Measurements from ENCODE around the gene PLPP6. TPM values are rescaled to one million over a fixed set of nuclear protein-coding genes. Genes with fewer than 3 reads are reported as not detected.

The PLPP6 gene
- polyA plus RNA-seq, 6 donors from 2014 or later, result 1.7 to 4.1 (median 3.2) TPM

DNA sequence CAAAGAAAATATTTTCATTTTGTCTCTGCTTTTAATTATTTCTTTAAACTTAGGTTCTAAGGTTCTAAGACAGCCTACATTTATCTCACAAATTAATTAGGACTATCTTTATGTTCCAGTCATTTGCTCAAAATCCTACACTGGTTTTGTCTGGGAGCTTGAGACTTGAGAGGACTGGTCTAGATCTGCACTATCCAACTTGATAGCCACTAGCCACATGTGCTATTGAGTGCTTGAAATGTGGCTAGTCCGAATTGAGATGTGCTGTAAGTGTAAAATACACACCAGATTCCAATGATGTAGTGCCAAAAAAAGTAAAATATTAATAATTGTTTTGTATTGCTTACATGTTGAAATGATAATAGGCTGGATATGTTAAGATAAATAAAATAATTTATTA is 24.5 kb downstream of the PLPP6 start:
- Mint-ChIP-seq H3K4me3 (no peak overlapping the region), H3K27ac (no peak overlapping the region), H3K4me1 (peaks cover 5 to 23% (median 7%) of the 10 kb centered on the region in 3 donors), H3K36me3 (peaks cover 17 to 18% of the 10 kb centered on the region in 2 donors), H3K9me3 (no peaks in the 10 kb centered on the region), H3K27me3 (no peaks in the 10 kb centered on the region)
- no peak for ATAC-seq (ENCODE audit: low read depth in 2 of 2)
- DNase-seq, result no peak

DNA sequence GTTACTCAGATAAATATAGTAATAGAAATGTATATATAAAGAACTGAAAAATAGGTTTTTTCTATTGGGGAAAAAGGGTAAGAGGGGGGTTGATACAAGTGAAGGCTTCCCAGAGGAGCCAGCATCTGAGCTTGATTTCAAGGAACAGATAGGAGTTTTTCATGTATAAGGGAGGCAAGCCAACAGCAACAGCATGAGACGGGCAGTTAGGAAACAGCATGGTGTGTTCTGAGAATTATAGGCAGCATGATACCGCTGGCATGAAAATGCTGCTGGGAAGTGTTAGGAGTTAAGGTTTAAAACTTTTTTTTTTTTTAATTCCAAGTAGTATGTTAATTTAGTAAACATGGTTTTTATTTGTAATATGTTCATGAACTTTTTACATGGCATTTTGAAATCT is 26.9 kb downstream of the PLPP6 start:
- no peak for ATAC-seq (ENCODE audit: low read depth in 2 of 2)
- H3K4me1 Mint-ChIP-seq, result peaks cover 7 to 19% (median 9%) of the 10 kb centered on the region in 3 donors
- H3K27me3 Mint-ChIP-seq, result no peaks in the 10 kb centered on the region
- no peaks in the 10 kb centered on the region for H3K9me3 Mint-ChIP-seq
- peak overlapping the region in 3 of 6 donors; percentile 42 to 90 (median 72) for H3K27ac Mint-ChIP-seq
- no peak for DNase-seq
- H3K4me3 Mint-ChIP-seq, result peak overlapping the region in 1 of 8 donors; percentile 22
- H3K36me3 Mint-ChIP-seq, result peaks cover 22 to 25% of the 10 kb centered on the region in 2 donors

DNA sequence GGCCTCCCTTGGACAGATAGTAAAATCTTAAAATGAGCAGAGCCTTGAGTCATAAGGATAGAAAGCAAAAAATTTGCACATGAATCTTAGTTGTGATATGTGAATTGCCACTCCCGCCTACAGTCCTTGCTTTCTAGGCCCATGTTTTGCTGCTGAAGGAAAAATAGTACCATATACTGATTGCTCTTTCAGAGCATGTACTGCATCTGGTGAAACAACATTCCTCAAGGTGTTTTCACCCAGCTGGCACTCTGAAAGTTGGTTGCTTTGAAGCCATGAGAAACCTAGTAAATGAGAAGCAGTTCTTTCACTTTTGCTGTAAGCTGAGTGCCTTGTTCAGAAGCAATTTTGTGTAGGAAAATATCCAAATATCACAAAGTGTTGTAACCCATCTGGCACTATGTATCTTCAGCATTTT is 27.6 kb downstream of the PLPP6 start:
- H3K27ac Mint-ChIP-seq, result peak overlapping the region in 1 of 6 donors; percentile 50
- H3K27me3 Mint-ChIP-seq, result no peaks in the 10 kb centered on the region
- no peak overlapping the region for H3K4me3 Mint-ChIP-seq
- ATAC-seq (ENCODE audit: low read depth in 2 of 2) (no peak), DNase-seq (no peak)
- peaks cover 7 to 18% (median 9%) of the 10 kb centered on the region in 3 donors for H3K4me1 Mint-ChIP-seq
- H3K9me3 Mint-ChIP-seq, result no peaks in the 10 kb centered on the region
- H3K36me3 Mint-ChIP-seq, result peaks cover 22 to 23% of the 10 kb centered on the region in 2 donors

DNA sequence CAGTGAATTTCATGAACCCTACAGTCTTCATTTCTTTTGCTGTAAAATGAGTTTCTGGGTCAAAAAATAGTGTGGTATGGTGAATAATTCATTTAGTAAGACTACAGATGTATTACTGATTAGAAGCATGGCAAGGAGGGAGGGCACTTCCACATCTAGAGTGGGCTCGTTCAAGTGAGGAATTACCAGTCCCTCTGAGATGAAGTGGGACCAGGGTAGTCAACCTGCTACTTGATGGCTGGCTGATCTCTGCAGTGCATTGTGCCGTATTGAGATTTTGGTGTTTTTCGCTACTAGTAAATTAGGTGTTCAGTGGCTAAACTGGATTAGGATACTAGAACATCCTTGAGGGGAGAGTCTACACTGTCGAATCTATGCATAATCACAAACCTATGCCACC is 28.1 kb downstream of the PLPP6 start:
- Mint-ChIP-seq H3K4me3 (no peak overlapping the region), H3K36me3 (peaks cover 18 to 22% of the 10 kb centered on the region in 2 donors), H3K27me3 (no peaks in the 10 kb centered on the region), H3K27ac (peak overlapping the region in 1 of 6 donors; percentile 50), H3K4me1 (peaks cover 7 to 15% (median 11%) of the 10 kb centered on the region in 3 donors), H3K9me3 (no peaks in the 10 kb centered on the region)
- DNase-seq (no peak), ATAC-seq (ENCODE audit: low read depth in 2 of 2) (no peak)

DNA sequence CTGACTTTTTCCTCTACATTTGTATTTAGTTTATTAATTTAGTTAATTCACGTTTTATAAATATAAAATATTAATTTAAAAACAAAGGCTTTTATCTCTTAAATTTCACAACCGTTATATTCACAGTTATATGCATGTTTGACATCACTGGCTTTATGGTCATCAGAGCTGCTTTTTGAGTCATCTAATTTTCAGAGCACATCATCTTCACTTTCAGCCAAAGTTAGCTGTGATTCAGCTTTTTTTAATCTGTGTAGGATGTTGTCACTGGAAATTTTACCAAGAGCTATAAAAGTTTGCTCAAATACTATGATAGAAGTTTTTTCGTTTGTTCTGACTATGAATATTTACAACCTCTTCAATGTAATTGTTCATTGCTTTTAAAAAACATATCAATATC is 29.7 kb downstream of the PLPP6 start:
- Mint-ChIP-seq H3K27ac (no peak overlapping the region), H3K4me3 (no peak overlapping the region), H3K9me3 (no peaks in the 10 kb centered on the region), H3K27me3 (no peaks in the 10 kb centered on the region), H3K36me3 (peaks cover 7 to 15% of the 10 kb centered on the region in 2 donors), H3K4me1 (peaks cover 7 to 11% (median 10%) of the 10 kb centered on the region in 3 donors)
- ATAC-seq (ENCODE audit: low read depth in 2 of 2) (no peak), DNase-seq (no peak)

DNA sequence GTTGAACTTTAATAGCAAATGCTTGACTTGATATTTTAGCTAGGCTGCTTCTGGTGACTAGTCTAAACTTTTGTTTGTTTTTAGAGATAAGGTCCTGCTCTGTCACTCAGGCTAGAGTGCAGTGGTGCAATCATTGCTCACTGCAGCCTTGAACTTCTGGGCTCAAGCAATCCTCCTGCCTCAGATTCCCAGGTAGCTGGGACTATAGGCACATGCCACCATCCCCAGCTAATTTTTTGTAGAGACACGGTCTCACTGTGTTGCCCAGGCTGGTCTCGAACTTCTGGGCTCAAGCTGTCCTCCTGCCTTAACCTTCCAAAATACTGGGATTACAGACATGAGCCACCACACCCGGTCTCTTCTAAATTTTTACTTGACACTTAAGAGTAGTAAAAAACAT is 38.0 kb downstream of the PLPP6 start:
- peak overlapping the region in 1 of 6 donors; percentile 54 for H3K27ac Mint-ChIP-seq
- no peaks in the 10 kb centered on the region for H3K9me3 Mint-ChIP-seq
- no peak for ATAC-seq (ENCODE audit: low read depth in 2 of 2)
- peaks cover 0 to 4% (median 0%) of the 10 kb centered on the region in 3 donors for H3K4me1 Mint-ChIP-seq
- H3K27me3 Mint-ChIP-seq, result no peaks in the 10 kb centered on the region
- no peak for DNase-seq
- no peak overlapping the region for H3K4me3 Mint-ChIP-seq
- peaks cover 8 to 22% of the 10 kb centered on the region in 2 donors for H3K36me3 Mint-ChIP-seq

DNA sequence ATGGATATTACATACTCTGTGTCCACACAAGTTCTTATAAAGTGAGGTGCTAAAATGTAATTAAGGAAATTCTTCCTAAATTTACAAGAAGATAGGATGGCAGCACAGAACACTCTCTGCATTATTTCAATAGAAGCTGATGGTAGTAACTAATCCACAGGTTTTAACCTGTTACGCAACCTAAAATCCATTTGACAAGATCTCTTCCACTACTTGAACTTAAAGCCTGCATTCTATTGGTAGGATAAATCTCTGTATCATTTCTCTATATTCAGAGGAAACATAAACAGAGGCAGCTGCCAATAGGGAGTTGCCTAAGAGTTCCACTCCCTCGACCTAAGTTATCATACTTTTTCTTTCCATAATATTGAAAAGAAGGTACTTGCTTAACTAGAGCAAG is 38.8 kb downstream of the PLPP6 start:
- no peak for ATAC-seq (ENCODE audit: low read depth in 2 of 2)
- H3K36me3 Mint-ChIP-seq, result peaks cover 8 to 22% of the 10 kb centered on the region in 2 donors
- H3K4me3 Mint-ChIP-seq, result no peak overlapping the region
- H3K4me1 Mint-ChIP-seq, result no peaks in the 10 kb centered on the region
- DNase-seq, result no peak
- peak overlapping the region in 1 of 6 donors; percentile 12 for H3K27ac Mint-ChIP-seq
- no peaks in the 10 kb centered on the region for H3K9me3 Mint-ChIP-seq
- no peaks in the 10 kb centered on the region for H3K27me3 Mint-ChIP-seq

DNA sequence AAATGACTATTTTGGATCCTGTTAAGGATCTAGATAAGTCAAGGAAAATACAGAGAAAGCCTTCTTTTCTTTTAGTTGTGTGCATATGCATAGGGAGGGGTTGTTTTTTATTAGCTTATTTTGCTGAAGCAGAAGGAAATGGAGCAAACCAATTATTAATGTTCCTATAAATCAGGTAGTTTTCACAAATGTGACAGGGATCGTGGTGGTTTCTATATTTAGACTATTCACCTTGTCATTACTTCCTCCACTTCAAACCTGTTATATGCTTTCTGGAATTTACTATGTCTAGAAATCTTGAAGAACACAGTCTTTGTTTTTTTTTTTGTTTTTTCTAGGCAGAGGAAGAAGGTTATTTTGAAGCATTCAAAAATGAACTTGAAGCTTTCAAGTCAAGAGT is 39.4 kb downstream of the PLPP6 start:
- peak overlapping the region in 3 of 6 donors; percentile 40 to 79 (median 43) for H3K27ac Mint-ChIP-seq
- no peak for ATAC-seq (ENCODE audit: low read depth in 2 of 2)
- DNase-seq, result no peak
- no peaks in the 10 kb centered on the region for H3K4me1 Mint-ChIP-seq
- H3K27me3 Mint-ChIP-seq, result no peaks in the 10 kb centered on the region
- H3K4me3 Mint-ChIP-seq, result no peak overlapping the region
- no peaks in the 10 kb centered on the region for H3K9me3 Mint-ChIP-seq
- peaks cover 8 to 22% of the 10 kb centered on the region in 2 donors for H3K36me3 Mint-ChIP-seq

DNA sequence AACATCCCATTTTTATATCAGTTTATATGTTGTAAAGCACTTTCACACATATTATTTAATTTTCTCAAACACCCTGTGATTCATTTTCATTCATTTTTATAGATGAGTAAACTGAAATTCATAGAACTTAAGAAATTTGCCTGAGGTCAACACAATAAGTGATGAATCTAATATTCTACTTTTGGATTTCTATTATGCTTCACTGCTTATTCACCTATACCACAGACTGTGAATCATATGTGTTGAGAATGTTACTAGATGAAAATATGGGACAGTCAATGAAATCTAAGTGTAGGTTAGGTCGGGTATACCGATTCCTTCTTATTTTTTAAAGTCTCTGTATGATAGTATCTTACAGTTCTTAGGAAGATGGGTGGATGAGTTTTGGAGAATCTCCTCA is 42.0 kb downstream of the PLPP6 start:
- Mint-ChIP-seq H3K9me3 (no peaks in the 10 kb centered on the region), H3K36me3 (peaks cover 8 to 24% of the 10 kb centered on the region in 2 donors), H3K27me3 (no peaks in the 10 kb centered on the region), H3K4me3 (no peak overlapping the region), H3K27ac (peak overlapping the region in 1 of 6 donors; percentile 56), H3K4me1 (no peaks in the 10 kb centered on the region)
- no peak for DNase-seq
- no peak for ATAC-seq (ENCODE audit: low read depth in 2 of 2)

DNA sequence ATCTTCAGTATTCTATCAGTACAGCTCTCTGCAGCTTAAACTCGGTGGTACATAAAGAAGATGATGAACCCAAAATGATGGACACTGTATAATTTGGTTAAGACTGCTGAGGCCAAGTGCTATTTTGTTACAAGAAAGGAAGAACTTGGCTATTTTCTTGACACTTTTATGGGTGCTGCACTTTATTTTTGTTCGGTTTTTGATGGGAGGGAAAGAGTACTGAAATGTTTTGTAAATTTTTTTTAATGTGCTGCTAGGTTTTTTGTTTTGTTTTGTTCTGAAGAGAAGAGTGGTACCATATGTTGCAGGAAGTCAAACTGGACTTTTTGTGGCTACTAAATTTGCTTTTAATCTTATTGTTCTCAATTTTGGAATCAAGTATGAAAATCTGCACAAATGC is 43.9 kb downstream of the PLPP6 start:
- Mint-ChIP-seq H3K4me1 (no peaks in the 10 kb centered on the region), H3K9me3 (no peaks in the 10 kb centered on the region), H3K27me3 (no peaks in the 10 kb centered on the region), H3K36me3 (peaks cover 8 to 17% of the 10 kb centered on the region in 2 donors), H3K27ac (peak overlapping the region in 3 of 6 donors; percentile 17 to 65 (median 64)), H3K4me3 (no peak overlapping the region)
- DNase-seq, result no peak
- ATAC-seq (ENCODE audit: low read depth in 2 of 2), result no peak

DNA sequence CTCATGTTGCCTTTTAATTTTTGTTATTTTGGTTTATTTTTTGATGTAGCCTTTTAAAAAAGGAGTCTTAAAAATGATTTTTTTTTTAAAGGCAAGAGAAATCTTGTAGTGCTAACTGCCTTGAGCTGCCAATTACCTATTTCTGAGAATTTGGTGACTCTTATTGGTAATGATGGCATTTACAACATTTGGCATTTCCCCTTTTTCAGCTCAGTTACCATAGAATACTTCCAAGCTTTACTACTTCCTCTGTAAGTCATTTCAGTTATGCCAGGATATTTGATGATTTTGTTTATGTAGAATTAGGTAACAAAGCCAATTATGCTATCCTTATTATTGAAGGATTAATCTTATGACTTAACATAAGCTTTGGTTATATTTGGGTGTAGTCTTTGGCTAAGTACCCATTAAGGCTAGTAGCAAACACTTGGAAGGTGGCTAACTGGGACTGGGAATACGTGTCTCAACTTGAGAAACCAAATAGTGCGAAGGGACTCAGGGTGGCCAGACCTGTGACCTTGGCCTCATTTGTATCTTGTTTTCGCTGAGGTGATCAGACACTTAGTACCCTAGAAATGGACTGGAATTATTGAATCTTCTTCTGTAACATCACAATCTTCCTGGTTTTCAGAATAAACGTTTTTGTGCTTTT is 45.0 kb downstream of the PLPP6 start:
- ATAC-seq (ENCODE audit: low read depth in 2 of 2) (no peak), DNase-seq (no peak)
- Mint-ChIP-seq H3K36me3 (peaks cover 2 to 7% of the 10 kb centered on the region in 2 donors), H3K27ac (no peak overlapping the region), H3K4me1 (no peaks in the 10 kb centered on the region), H3K4me3 (no peak overlapping the region), H3K27me3 (no peaks in the 10 kb centered on the region), H3K9me3 (no peaks in the 10 kb centered on the region)

DNA sequence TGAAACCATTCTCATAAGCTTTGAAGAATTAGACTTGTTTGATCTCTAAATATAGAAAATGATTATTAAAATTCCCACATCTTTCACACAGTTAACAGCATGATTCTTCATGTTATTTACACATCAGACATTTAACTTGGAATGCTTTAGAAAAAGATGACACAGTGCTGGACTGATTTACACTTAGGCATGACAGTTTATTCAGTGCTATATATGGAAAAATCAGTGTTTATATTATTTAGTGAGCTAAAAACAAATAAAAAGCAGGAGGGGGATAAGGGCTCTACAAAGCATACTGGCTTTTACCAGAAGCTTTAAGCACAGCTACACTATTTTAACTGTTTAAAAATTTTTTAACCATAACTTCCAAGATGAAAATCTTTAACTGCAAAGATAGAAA is 47.3 kb downstream of the PLPP6 start:
- Mint-ChIP-seq H3K9me3 (peaks cover 0 to 4% (median 0%) of the 10 kb centered on the region in 7 donors), H3K27me3 (no peaks in the 10 kb centered on the region), H3K4me1 (peaks cover 0 to 5% (median 0%) of the 10 kb centered on the region in 3 donors), H3K36me3 (peaks cover 0 to 6% of the 10 kb centered on the region in 2 donors), H3K4me3 (no peak overlapping the region), H3K27ac (peak overlapping the region in 2 of 6 donors; percentile 23 to 30)
- DNase-seq, result no peak
- no peak for ATAC-seq (ENCODE audit: low read depth in 2 of 2)

DNA sequence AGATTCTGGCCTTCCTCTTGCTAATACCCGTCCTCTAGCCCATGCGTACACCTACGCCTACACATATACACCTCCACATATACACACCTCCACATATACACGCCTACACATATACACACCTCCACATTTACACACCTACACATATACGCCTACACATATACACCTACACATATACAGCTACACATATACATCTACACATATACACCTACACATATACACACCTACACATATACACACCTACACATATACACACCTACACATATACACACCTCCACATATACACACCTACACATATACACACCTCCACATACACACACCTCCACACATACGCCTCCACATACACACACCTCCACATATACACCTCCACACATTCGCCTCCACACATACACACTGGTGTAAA is 51.8 kb downstream of the PLPP6 start:
- no peak overlapping the region for H3K4me3 Mint-ChIP-seq
- H3K4me1 Mint-ChIP-seq, result peaks cover 0 to 5% (median 0%) of the 10 kb centered on the region in 3 donors
- DNase-seq (no peak), ATAC-seq (ENCODE audit: low read depth in 2 of 2) (no peak)
- peaks cover 0 to 4% (median 0%) of the 10 kb centered on the region in 7 donors for H3K9me3 Mint-ChIP-seq
- no peaks in the 10 kb centered on the region for H3K27me3 Mint-ChIP-seq
- peaks cover 12 to 13% of the 10 kb centered on the region in 2 donors for H3K36me3 Mint-ChIP-seq
- peak overlapping the region in 3 of 6 donors; percentile 1 to 95 (median 8) for H3K27ac Mint-ChIP-seq

DNA sequence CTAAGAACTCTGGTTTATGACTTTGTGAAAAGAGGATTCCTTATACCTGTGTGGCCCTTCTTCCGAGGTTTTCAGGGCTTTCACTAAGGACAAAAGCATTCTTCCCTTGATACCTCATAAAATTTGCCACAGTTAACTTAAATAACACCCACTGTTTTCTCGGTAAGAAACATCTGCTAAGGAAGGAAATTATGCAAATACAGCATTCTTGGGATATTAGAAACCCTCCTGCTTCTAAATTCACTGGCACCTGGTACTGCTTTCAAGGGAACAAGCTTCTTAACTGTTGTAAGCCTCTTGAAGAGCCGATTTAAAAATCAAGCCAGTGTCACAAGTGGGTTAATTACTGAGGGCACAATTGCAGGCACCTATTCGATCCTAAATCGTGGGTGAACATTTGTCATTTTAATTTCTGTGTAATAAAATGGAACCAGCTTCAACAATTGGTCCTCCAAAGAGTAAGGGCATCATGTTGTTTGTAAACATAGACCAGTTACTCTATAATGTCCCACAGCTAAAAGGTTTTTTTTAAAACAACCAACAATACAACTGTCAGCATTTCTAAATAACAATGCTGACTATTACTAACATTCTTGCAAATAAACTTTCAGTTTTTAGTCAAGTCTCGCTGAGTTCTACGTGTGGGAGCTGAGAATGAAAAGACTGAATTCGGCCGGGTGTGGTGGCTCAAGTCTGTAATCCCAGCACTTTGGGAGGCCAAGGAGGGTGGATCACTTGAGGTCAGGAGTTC is 52.3 kb downstream of the PLPP6 start:
- H3K9me3 Mint-ChIP-seq, result peaks cover 0 to 4% (median 0%) of the 10 kb centered on the region in 7 donors
- H3K36me3 Mint-ChIP-seq, result peaks cover 8 to 12% of the 10 kb centered on the region in 2 donors
- DNase-seq (no peak), ATAC-seq (ENCODE audit: low read depth in 2 of 2) (no peak)
- H3K4me3 Mint-ChIP-seq, result no peak overlapping the region
- H3K4me1 Mint-ChIP-seq, result peaks cover 0 to 5% (median 0%) of the 10 kb centered on the region in 3 donors
- peak overlapping the region in 2 of 6 donors; percentile 8 to 95 for H3K27ac Mint-ChIP-seq
- no peaks in the 10 kb centered on the region for H3K27me3 Mint-ChIP-seq

Measured in naive B cell (primary cell).